B cell (primary cell): ENCODE measurements around the gene SLC4A4. TPM values are rescaled to one million over a fixed set of nuclear protein-coding genes. Genes with fewer than 3 reads are reported as not detected.

Source experiments
- ATAC-seq: fragments of 200-7000 bp; cut with Tn5 transposase; one replicate; pipeline ENCODE4 v1.10.0; 2021; ENCODE audit warnings: low read depth, mild to moderate bottlenecking, moderate number of reproducible peaks, moderate library complexity
- CTCF ChIA-PET: fragments of 350-600 bp; sonication (Branson Sonifier 250); formaldehyde crosslinking; loops from one replicate; lab custom pipeline; 2021; ENCODE audit warnings: antibody characterized with exemption, inconsistent platforms; lab: Charles Lee
- POLR2A ChIA-PET: fragments of 350-600 bp; sonication (Branson Sonifier 250); formaldehyde crosslinking; loops from one replicate; lab custom pipeline; 2021; ENCODE audit warnings: antibody characterized with exemption; lab: Charles Lee
- DNase-seq: peaks from one replicate; pipeline ENCODE4 v3.0.0; 2013
- H2AFZ ChIP-seq: 2 replicates; pipeline ENCODE4 v1.6.1; 2012; ENCODE audit warnings: mild to moderate bottlenecking, low read depth, low read length; ENCODE audit not compliant: insufficient read depth, poor library complexity, severe bottlenecking
- H3K27ac ChIP-seq, 2 donors: 1 replicate in 1 of 2; 2 replicates in 1 of 2; pipeline ENCODE4 v1.5.1; 2012 to 2013; ENCODE audit warnings: low read length in 2 of 2, mild to moderate bottlenecking in 2 of 2, moderate library complexity in 1 of 2
- H3K27me3 ChIP-seq, 4 experiments: fragments of 200-600 bp in 1 of 4; sonication (generic) in 1 of 4; replicated peaks in 1 of 4; 1 replicate in 2 of 4; 2 replicates in 2 of 4; pipeline versions ENCODE4 v1.6.1 to v1.7.0; 2013 to 2016; ENCODE audit warnings: low read length in 3 of 4, mild to moderate bottlenecking in 2 of 4, mixed read lengths in 1 of 4, moderate library complexity in 1 of 4; ENCODE audit not compliant: insufficient read depth in 4 of 4, control insufficient read depth in 3 of 4; ENCODE audit errors: control extremely low read depth in 1 of 4
- H3K36me3 ChIP-seq, 2 experiments: replicated peaks in 1 of 2; 1 replicate in 1 of 2; 2 replicates in 1 of 2; pipeline versions ENCODE4 v1.6.1 to v1.7.1; 2013; ENCODE audit warnings: low read length in 1 of 2; ENCODE audit not compliant: insufficient read depth in 2 of 2, control insufficient read depth in 1 of 2; ENCODE audit errors: control extremely low read depth in 1 of 2, extremely low read depth in 1 of 2
- H3K4me1 ChIP-seq, 2 donors: fragments of 200-600 bp in 1 of 2; sonication (generic) in 1 of 2; 1 replicate in 1 of 2; 2 replicates in 1 of 2; pipeline versions ENCODE4 v1.5.1 to v1.6.1; 2013 to 2017; ENCODE audit warnings: low read length in 2 of 2; ENCODE audit not compliant: control insufficient read depth in 2 of 2, insufficient read depth in 2 of 2
- H3K4me2 ChIP-seq: replicated peaks from 2 replicates; pipeline ENCODE3; 2012; ENCODE audit warnings: mild to moderate bottlenecking, low read depth, low read length; ENCODE audit not compliant: poor library complexity, severe bottlenecking
- H3K4me3 ChIP-seq, 5 experiments: fragments of 200-600 bp in 1 of 5; sonication (generic) in 1 of 5; 1 replicate in 3 of 5; 2 replicates in 2 of 5; pipeline versions ENCODE4 v1.5.1 to v1.7.0; 2011 to 2016; ENCODE audit warnings: low read length in 4 of 5, mild to moderate bottlenecking in 4 of 5, low read depth in 2 of 5, control low read depth in 1 of 5, moderate library complexity in 1 of 5; ENCODE audit not compliant: insufficient read depth in 1 of 5; ENCODE audit errors: control extremely low read depth in 1 of 5, extremely low read depth in 1 of 5
- H3K79me2 ChIP-seq: fragments of 200-600 bp; sonication (generic); one replicate; pipeline ENCODE4 v1.6.0; 2016; ENCODE audit warnings: low read length; ENCODE audit not compliant: control insufficient read depth, insufficient read depth
- H3K9ac ChIP-seq: fragments of 200-600 bp; sonication (generic); 2 replicates; pipeline ENCODE4 v1.6.1; 2017; ENCODE audit warnings: mild to moderate bottlenecking, low read length, moderate library complexity
- H3K9me3 ChIP-seq, 3 donors: one replicate each; pipeline versions ENCODE4 v1.6.1 to v1.7.1; 2013; ENCODE audit warnings: low read length in 2 of 3; ENCODE audit not compliant: control insufficient read depth in 2 of 3, insufficient read depth in 1 of 3; ENCODE audit errors: control extremely low read depth in 1 of 3
- H4K20me1 ChIP-seq: 2 replicates; pipeline ENCODE4 v1.6.0; 2012; ENCODE audit warnings: mild to moderate bottlenecking, low read length; ENCODE audit not compliant: insufficient read depth, control insufficient read depth, poor library complexity, severe bottlenecking
- H3K27ac Mint-ChIP-seq: one replicate; pipeline ENCODE4 v1.8.0; 2021; ENCODE audit warnings: mixed read lengths
- H3K27me3 Mint-ChIP-seq: one replicate; pipeline ENCODE4 v1.8.0; 2021; ENCODE audit warnings: mixed read lengths
- H3K4me1 Mint-ChIP-seq: one replicate; pipeline ENCODE4 v1.8.0; 2021; ENCODE audit warnings: mixed read lengths
- H3K4me3 Mint-ChIP-seq: one replicate; pipeline ENCODE4 v1.8.0; 2021; ENCODE audit warnings: mixed read lengths
- H3K9me3 Mint-ChIP-seq: one replicate; pipeline ENCODE4 v1.8.0; 2022; ENCODE audit warnings: mixed read lengths; ENCODE audit not compliant: insufficient read depth
- EZH2 ChIP-seq: IDR thresholded peaks from 2 replicates; pipeline ENCODE4 v1.6.1; 2012; ENCODE audit warnings: borderline replicate concordance, low read depth, mild to moderate bottlenecking, moderate library complexity, low read length; ENCODE audit not compliant: insufficient read depth, poor library complexity, severe bottlenecking
- WGBS: methylation state at CpG from one replicate; pipeline ENCODE4 v1.1.5; 2013; ENCODE audit warnings: missing lambda C conversion rate; ENCODE audit not compliant: insufficient coverage; 5-methylcytosine and 5-hydroxymethylcytosine counted together
- intact Hi-C: fragments of 100-400 bp; cut with micrococcal nuclease; formaldehyde crosslinking; loops from one replicate; pipeline ENCODE4 v1.10.0; 2022
- polyA plus RNA-seq: library from polyadenylated mRNA; depleted of rRNA; stranded (reverse); fragments of >200 nt; gene quantifications from 2 replicates; pipeline ENCODE4 v1.2.3, GENCODE V29; 2012
- total RNA-seq, 2 donors: library from RNA; stranded (reverse); fragments of 120-200 nt in 1 of 2; gene quantifications; 1 replicate in 1 of 2; 2 replicates in 1 of 2; pipeline versions ENCODE4 v1.2.3 to v1.2.4, GENCODE V29; 2013 to 2022
- TF ChIP-seq, protein P1 (sequence below): fragments of 200-600 bp; IDR thresholded peaks from one replicate; pipeline ENCODE4 v1.8.0; 2022; ENCODE audit warnings: antibody characterized with exemption, mild to moderate bottlenecking

Gene SLC4A4
- total and polyA plus RNA-seq, 2 donors (not counting 1 experiment from before 2014, with no cell fraction given): not detected

DNA sequence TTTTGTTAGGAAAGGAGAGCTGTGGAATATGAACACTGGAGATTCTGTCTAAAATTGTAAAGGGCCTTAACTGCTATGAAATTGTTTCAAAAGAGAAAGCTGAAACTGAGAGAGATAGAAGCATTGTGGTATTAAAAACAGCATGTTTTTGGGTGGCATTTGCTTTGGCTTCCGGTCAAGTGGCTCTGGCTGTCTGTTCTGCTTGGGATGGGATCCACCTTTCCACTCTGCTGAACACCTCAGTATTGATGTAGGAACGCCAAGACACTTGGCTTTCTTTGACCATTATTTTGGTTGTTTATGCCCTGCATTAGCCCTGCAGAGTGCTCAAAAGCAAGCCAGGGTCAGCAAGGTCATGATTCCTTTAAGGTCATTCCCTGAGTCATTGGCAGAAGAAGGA lies 199.7 kb downstream of the SLC4A4 start:
- Mint-ChIP-seq H3K4me3 (no peak overlapping the region), H3K27ac (no peak overlapping the region), H3K4me1 (peaks cover 7% of the 10 kb centered on the region), H3K27me3 (no peaks in the 10 kb centered on the region), H3K9me3 (no peaks in the 10 kb centered on the region)
- H3K27ac ChIP-seq: no peak overlapping the region
- POLR2A ChIA-PET: no interaction called here
- TF ChIP-seq, protein P1, sequence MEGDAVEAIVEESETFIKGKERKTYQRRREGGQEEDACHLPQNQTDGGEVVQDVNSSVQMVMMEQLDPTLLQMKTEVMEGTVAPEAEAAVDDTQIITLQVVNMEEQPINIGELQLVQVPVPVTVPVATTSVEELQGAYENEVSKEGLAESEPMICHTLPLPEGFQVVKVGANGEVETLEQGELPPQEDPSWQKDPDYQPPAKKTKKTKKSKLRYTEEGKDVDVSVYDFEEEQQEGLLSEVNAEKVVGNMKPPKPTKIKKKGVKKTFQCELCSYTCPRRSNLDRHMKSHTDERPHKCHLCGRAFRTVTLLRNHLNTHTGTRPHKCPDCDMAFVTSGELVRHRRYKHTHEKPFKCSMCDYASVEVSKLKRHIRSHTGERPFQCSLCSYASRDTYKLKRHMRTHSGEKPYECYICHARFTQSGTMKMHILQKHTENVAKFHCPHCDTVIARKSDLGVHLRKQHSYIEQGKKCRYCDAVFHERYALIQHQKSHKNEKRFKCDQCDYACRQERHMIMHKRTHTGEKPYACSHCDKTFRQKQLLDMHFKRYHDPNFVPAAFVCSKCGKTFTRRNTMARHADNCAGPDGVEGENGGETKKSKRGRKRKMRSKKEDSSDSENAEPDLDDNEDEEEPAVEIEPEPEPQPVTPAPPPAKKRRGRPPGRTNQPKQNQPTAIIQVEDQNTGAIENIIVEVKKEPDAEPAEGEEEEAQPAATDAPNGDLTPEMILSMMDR: no peak
- ATAC-seq (no peak), DNase-seq (no peak)
- H3K4me2 ChIP-seq: no peak overlapping the region
- H4K20me1 ChIP-seq: no peaks in the 10 kb centered on the region
- H2AFZ ChIP-seq: no peak overlapping the region
- no peaks in the 10 kb centered on the region for H3K27me3 ChIP-seq
- no peaks in the 10 kb centered on the region for H3K9me3 ChIP-seq
- H3K9ac ChIP-seq: no peak overlapping the region
- 73% methylated on average over 1 of the region's 2 CpGs for WGBS
- H3K4me1 ChIP-seq: peaks cover 0 to 7% of the 10 kb centered on the region in 2 donors
- H3K4me3 ChIP-seq: no peak overlapping the region
- CTCF ChIA-PET: no interaction called here
- no peaks in the 10 kb centered on the region for H3K36me3 ChIP-seq
- no peaks in the 10 kb centered on the region for H3K79me2 ChIP-seq
- intact Hi-C loops: no loop called here

DNA sequence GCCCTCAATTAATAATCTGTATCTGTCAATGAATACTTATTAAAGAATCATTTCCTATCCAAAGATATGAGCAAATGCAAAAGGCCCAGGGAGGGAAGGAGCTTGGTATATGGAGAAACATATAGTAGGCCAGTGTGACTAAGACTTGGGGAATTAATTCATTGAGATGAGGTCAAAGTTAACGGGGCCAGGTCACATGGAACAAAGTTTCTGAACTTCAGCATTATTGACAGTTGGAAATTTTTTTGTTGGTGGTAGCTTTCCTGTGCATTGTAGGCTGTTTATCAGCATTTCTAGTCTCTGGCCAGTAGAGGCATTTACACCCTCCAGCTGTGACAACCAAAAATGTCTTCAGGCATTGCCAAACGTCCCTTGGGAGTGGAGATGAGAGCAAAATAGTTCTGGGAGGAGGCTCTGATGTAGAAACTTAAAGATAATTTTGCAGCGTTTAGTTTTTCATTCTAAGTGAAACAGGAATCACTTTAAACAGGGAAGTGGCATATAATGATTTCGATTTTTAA lies 202.0 kb downstream of the SLC4A4 start:
- ChIA-PET POLR2A (no interaction called here), CTCF (interaction anchor here (0.6 kb wide), 1 partner anchor 128 kb away, joined by 3 read pairs; no protein-coding TSS in a partner anchor)
- no peaks in the 10 kb centered on the region for H3K27me3 Mint-ChIP-seq
- no peak overlapping the region for H3K4me2 ChIP-seq
- H3K27ac Mint-ChIP-seq: no peak overlapping the region
- 18% methylated on average over 3 of the region's 4 CpGs for WGBS
- no peaks in the 10 kb centered on the region for H3K79me2 ChIP-seq
- H3K27me3 ChIP-seq: no peaks in the 10 kb centered on the region
- no peaks in the 10 kb centered on the region for H3K9me3 ChIP-seq
- H3K9ac ChIP-seq: no peak overlapping the region
- no peak overlapping the region for H3K4me3 ChIP-seq
- H3K27ac ChIP-seq: no peak overlapping the region
- H3K36me3 ChIP-seq: no peaks in the 10 kb centered on the region
- TF ChIP-seq, protein P1: no peak
- no peak for TF ChIP-seq EZH2
- H3K4me1 Mint-ChIP-seq: peaks cover 7% of the 10 kb centered on the region
- H2AFZ ChIP-seq: no peak overlapping the region
- no peak overlapping the region for H3K4me3 Mint-ChIP-seq
- peaks cover 0 to 7% of the 10 kb centered on the region in 2 donors for H3K4me1 ChIP-seq
- intact Hi-C loops: no loop called here
- DNase-seq (no peak), ATAC-seq (no peak)
- no peaks in the 10 kb centered on the region for H4K20me1 ChIP-seq
- no peaks in the 10 kb centered on the region for H3K9me3 Mint-ChIP-seq
